ENCODE results near the gene POU2AF2.
"Not testable (repeated sequence)": the region's sequence is repeated elsewhere in the genome, so short reads cannot be mapped to it uniquely, and the experiment has no call there.

Gene POU2AF2

GRCh38 chr11:111303461-111303860, 57.9 kb downstream of the POU2AF2 start:
- DNase-seq (ENCODE audit: low read depth in 2 of 2): no peak

- DNase-seq (ENCODE audit: low read depth in 2 of 2): no peak
Measured at GRCh38 chr11:111305162-111305802, 59.8 kb downstream of the POU2AF2 start.

- DNase-seq (ENCODE audit: low read depth in 2 of 2): no peak
Measured at GRCh38 chr11:111305876-111306275, 60.4 kb downstream of the POU2AF2 start.

GRCh38 chr11:111306321-111306720, 60.8 kb downstream of the POU2AF2 start:
- DNase-seq (ENCODE audit: low read depth in 2 of 2): no peak

- no peak for DNase-seq (ENCODE audit: low read depth in 2 of 2)
Measured at GRCh38 chr11:111307472-111308108, 62.1 kb downstream of the POU2AF2 start.

- DNase-seq (ENCODE audit: low read depth in 2 of 2): no peak
Measured at GRCh38 chr11:111308140-111308539, 62.6 kb downstream of the POU2AF2 start.

- DNase-seq (ENCODE audit: low read depth in 2 of 2): no peak
Measured at GRCh38 chr11:111309215-111309915, 63.8 kb downstream of the POU2AF2 start.

GRCh38 chr11:111310088-111310487, 64.6 kb downstream of the POU2AF2 start:
- DNase-seq (ENCODE audit: low read depth in 2 of 2): no peak

- no peak for DNase-seq (ENCODE audit: low read depth in 2 of 2)
Measured at GRCh38 chr11:111310723-111311122, 65.2 kb downstream of the POU2AF2 start.

GRCh38 chr11:111312076-111312475, 66.6 kb downstream of the POU2AF2 start:
- DNase-seq (ENCODE audit: low read depth in 2 of 2): no peak

GRCh38 chr11:111319296-111319695, 73.8 kb downstream of the POU2AF2 start:
- no peak for DNase-seq (ENCODE audit: low read depth in 2 of 2)

- DNase-seq (ENCODE audit: low read depth in 2 of 2): not testable (repeated sequence)
Measured at GRCh38 chr11:111320199-111320598, 74.7 kb downstream of the POU2AF2 start.

- no peak for DNase-seq (ENCODE audit: low read depth in 2 of 2)
Measured at GRCh38 chr11:111320728-111321568, 75.4 kb downstream of the POU2AF2 start.

GRCh38 chr11:111322534-111322933, 77.0 kb downstream of the POU2AF2 start:
- DNase-seq (ENCODE audit: low read depth in 2 of 2): no peak

GRCh38 chr11:111324277-111324720, 78.8 kb downstream of the POU2AF2 start:
- peak in 1 of 2 experiments; percentile 7 for DNase-seq (ENCODE audit: low read depth in 2 of 2)

GRCh38 chr11:111325259-111325658, 79.7 kb downstream of the POU2AF2 start:
- DNase-seq (ENCODE audit: low read depth in 2 of 2): no peak

GRCh38 chr11:111326824-111327223, 81.3 kb downstream of the POU2AF2 start:
- DNase-seq (ENCODE audit: low read depth in 2 of 2): no peak

- no peak for DNase-seq (ENCODE audit: low read depth in 2 of 2)
Measured at GRCh38 chr11:111327908-111328624, 82.5 kb downstream of the POU2AF2 start.

- DNase-seq (ENCODE audit: low read depth in 2 of 2): no peak
Measured at GRCh38 chr11:111329306-111330204, 84.0 kb downstream of the POU2AF2 start.

- DNase-seq (ENCODE audit: low read depth in 2 of 2): no peak
Measured at GRCh38 chr11:111330234-111330893, 84.8 kb downstream of the POU2AF2 start.
